Measurements from ENCODE around the gene CREB5.

Gene CREB5

GRCh38 chr7:28681693-28682310, 269.5 kb downstream of the CREB5 start:
- FAIRE-seq (no peak), DNase-seq (ENCODE audit: insufficient read length, low spot score) (no peak)
- no peak for TF ChIP-seq CTCF (IDR thresholded peaks at IDR 0.05; ENCODE audit: insufficient read depth, missing control alignments)

- DNase-seq (ENCODE audit: insufficient read length, low spot score) (no peak), FAIRE-seq (no peak)
- no peak for TF ChIP-seq CTCF (IDR thresholded peaks at IDR 0.05; ENCODE audit: insufficient read depth, missing control alignments)
Observed at GRCh38 chr7:28682801-28683200, 270.5 kb downstream of the CREB5 start.

GRCh38 chr7:28684650-28685241, 272.4 kb downstream of the CREB5 start:
- no peak for DNase-seq (ENCODE audit: insufficient read length, low spot score)
- FAIRE-seq: no peak
- TF ChIP-seq CTCF (IDR thresholded peaks at IDR 0.05; ENCODE audit: insufficient read depth, missing control alignments): no peak

- no peak for DNase-seq (ENCODE audit: insufficient read length, low spot score)
- no peak for FAIRE-seq
- no peak for TF ChIP-seq CTCF (IDR thresholded peaks at IDR 0.05; ENCODE audit: insufficient read depth, missing control alignments)
Observed at GRCh38 chr7:28685242-28685643, 272.9 kb downstream of the CREB5 start.

GRCh38 chr7:28685644-28686417, 273.5 kb downstream of the CREB5 start:
- no peak for FAIRE-seq
- DNase-seq (ENCODE audit: insufficient read length, low spot score): no peak
- no peak for TF ChIP-seq CTCF (IDR thresholded peaks at IDR 0.05; ENCODE audit: insufficient read depth, missing control alignments)

GRCh38 chr7:28686418-28686800, 274.1 kb downstream of the CREB5 start:
- DNase-seq (ENCODE audit: insufficient read length, low spot score) (no peak), FAIRE-seq (no peak)
- no peak for TF ChIP-seq CTCF (IDR thresholded peaks at IDR 0.05; ENCODE audit: insufficient read depth, missing control alignments)

GRCh38 chr7:28687537-28687936, 275.2 kb downstream of the CREB5 start:
- FAIRE-seq (no peak), DNase-seq (ENCODE audit: insufficient read length, low spot score) (no peak)

More at GRCh38 chr7:28687537-28687936, 275.2 kb downstream of the CREB5 start:
- no peak for TF ChIP-seq CTCF (IDR thresholded peaks at IDR 0.05; ENCODE audit: insufficient read depth, missing control alignments)

Measured in D721Med (cell line).